ENCODE results near the gene SHC2. TPM values are rescaled to one million over a fixed set of nuclear protein-coding genes. Genes with fewer than 3 reads are reported as not detected.

The SHC2 gene
- total and polyA plus RNA-seq, 2 of the 8 experiments (the other 6 are each of a cell fraction or from before 2014, with no cell fraction given) = 4.4 to 7.3 TPM

DNA sequence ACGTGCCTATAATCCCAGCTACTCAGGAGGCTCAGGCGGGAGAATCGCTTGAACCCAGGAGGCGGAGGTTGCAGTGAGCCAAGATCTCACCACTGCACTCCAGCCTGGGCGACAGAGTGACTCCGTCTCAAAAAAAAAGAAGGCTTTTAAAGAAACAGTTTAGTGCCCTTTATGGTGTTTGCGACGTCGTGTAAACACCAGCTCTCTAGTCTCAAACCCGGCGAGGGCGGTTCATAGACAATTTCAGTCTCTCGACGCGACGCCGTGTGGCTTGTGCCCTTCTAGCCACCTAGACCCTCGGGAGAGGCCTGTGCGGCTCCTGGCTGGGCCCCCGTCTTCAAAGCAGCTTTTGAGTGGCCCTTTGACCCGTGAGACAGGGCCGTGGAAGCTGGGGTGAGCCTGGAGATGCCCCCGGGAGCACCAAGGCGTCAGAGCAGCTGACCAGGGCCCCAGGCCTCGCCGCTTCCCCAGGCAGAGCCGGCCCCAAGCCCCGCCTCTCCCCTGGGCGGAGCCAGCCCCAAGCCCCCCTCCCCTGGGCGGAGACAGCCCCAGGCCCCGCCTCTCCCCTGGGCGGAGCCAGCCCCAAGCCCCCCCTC is 30.4 kb upstream of the SHC2 start:
- Histone ChIP-seq H3K79me2 (ENCODE audit: control insufficient read depth in 1 of 2, insufficient read depth in 2 of 2, low read length in 2 of 2) (no peaks in the 10 kb centered on the region), H4K91ac (replicated peaks; ENCODE audit: insufficient read length, low read length) (no peak overlapping the region), H3K27me3 (replicated peaks in 1 of 4; ENCODE audit: control insufficient read depth in 3 of 4, extremely low read depth in 1 of 4, insufficient read depth in 3 of 4, low read length in 3 of 4) (no peaks in the 10 kb centered on the region; a peak in 1 of 7 replicates), H3K23me2 (ENCODE audit: low read depth, low read length) (peaks cover 5% of the 10 kb centered on the region; the same call in 1 of the 2 replicates), H3K4me3 (ENCODE audit: extremely low read depth in 1 of 4, insufficient read depth in 2 of 4, low read depth in 3 of 4, low read length in 4 of 4) (no peak overlapping the region), H3K56ac (replicated peaks; ENCODE audit: insufficient read length, low read depth, low read length) (no peak overlapping the region), H4K5ac (ENCODE audit: insufficient read length, low read depth, low read length) (no peak overlapping the region), H4K8ac (ENCODE audit: extremely low read depth, insufficient read depth, low read length) (no peak overlapping the region), H3K4me1 (replicated peaks in 1 of 4; ENCODE audit: control insufficient read depth in 3 of 4, insufficient read depth in 4 of 4, low read length in 3 of 4) (peaks cover 0 to 6% (median 2%) of the 10 kb centered on the region in 4 experiments; a peak in 3 of 7 replicates), H3K36me3 (ENCODE audit: control insufficient read depth in 2 of 4, insufficient read depth in 4 of 4, low read length in 3 of 4) (no peaks in the 10 kb centered on the region), H3K27ac (ENCODE audit: low read depth, low read length) (no peak overlapping the region; the same call in 1 of the 2 replicates), H3K9ac (replicated peaks in 1 of 4; ENCODE audit: extremely low read depth in 1 of 4, low read depth in 3 of 4, low read length in 3 of 4) (peak overlapping the region in 1 of 4 experiments; percentile 9; a peak in 1 of 7 replicates), H3K9me3 (ENCODE audit: insufficient read depth in 2 of 2, low read depth in 1 of 2, low read length in 1 of 2) (peaks cover 0 to 2% of the 10 kb centered on the region in 2 experiments; a peak in 1 of 4 replicates), H4K20me1 (replicated peaks in 1 of 2; ENCODE audit: control insufficient read depth in 1 of 2, insufficient read depth in 2 of 2, low read length in 2 of 2) (peaks cover 0 to 1% of the 10 kb centered on the region in 2 experiments), H3K79me1 (ENCODE audit: low read depth, low read length) (no peaks in the 10 kb centered on the region; the same call in 1 of the 2 replicates), H2AFZ (ENCODE audit: low read length) (no peak overlapping the region), H2BK12ac (ENCODE audit: low read depth, low read length) (no peak overlapping the region), H2BK20ac (ENCODE audit: low read length) (no peak overlapping the region), H3K4ac (replicated peaks; ENCODE audit: insufficient read length, low read depth, low read length) (no peak overlapping the region), H2AK5ac (ENCODE audit: low read depth, low read length) (no peak overlapping the region), H3K4me2 (ENCODE audit: insufficient read depth in 1 of 2, low read depth in 2 of 2, low read length in 2 of 2) (no peak overlapping the region; a peak in 2 of 4 replicates), H3K18ac (ENCODE audit: extremely low read depth, low read length) (peak overlapping the region; percentile 71), H2BK15ac (ENCODE audit: low read length) (no peak overlapping the region), H2BK5ac (ENCODE audit: low read depth, low read length) (no peak overlapping the region), H3K23ac (ENCODE audit: insufficient read length) (no peak overlapping the region), H3K14ac (ENCODE audit: insufficient read length) (no peak overlapping the region), H2BK120ac (replicated peaks; ENCODE audit: low read depth, low read length) (no peak overlapping the region)
- no peak for TF ChIP-seq SIX5 (IDR thresholded peaks at IDR 0.05; ENCODE audit: low read depth, low read length)
- FAIRE-seq (no peak), DNase-seq (ENCODE audit: low read depth in 1 of 2, low spot score in 2 of 2) (peak in 1 of 2 experiments; percentile 67)
- ChIA-PET CTCF (ENCODE audit: partially characterized antibody) (interaction anchor here (0.8 to 1.6 kb wide), 5 partner anchors 15 to 127 kb away, joined by 3 to 7 read pairs (median 7); no protein-coding TSS in a partner anchor), POLR2A (ENCODE audit: partially characterized antibody) (interaction anchor here (1.2 kb wide), 1 partner anchor 146 kb away, joined by 3 read pairs; the partner anchor contains the start of gene MIER2)
- WGBS, 2 experiments (ENCODE audit: extremely low coverage in 1 of 2, insufficient coverage in 1 of 2, insufficient read length in 1 of 2, insufficient replicate concordance in 2 of 2, low coverage in 1 of 2, low lambda C conversion rate in 2 of 2, missing lambda C conversion rate in 1 of 2) = 90% methylated on average over 22 of the region's 32 CpGs; no CpG with 5 or more reads in 1 of the 2 experiments

Data from H1 (cell line).